ENCODE data around the gene TRMT1.

TRMT1 gene

GRCh38 chr19:13074378-13074777 is 42.2 kb downstream of the TRMT1 start:
- Histone ChIP-seq H3K27ac (replicated peaks) (no peak overlapping the region), H3K27me3 (ENCODE audit: insufficient read depth, poor library complexity, severe bottlenecking) (no peaks in the 10 kb centered on the region), H3K4me3 (replicated peaks; ENCODE audit: insufficient read depth, low read length) (no peak overlapping the region)
- TF ChIP-seq GABPA (IDR thresholded peaks at IDR 0.05; ENCODE audit: low read depth) (no peak), SPI1 (IDR thresholded peaks at IDR 0.05; ENCODE audit: borderline replicate concordance, low read depth) (no peak), POLR2AphosphoS5 (IDR thresholded peaks at IDR 0.05; ENCODE audit: low read depth) (no peak), CTCF (IDR thresholded peaks at IDR 0.05; ENCODE audit: insufficient read depth, low read length) (no peak)
- TF ChIP-seq, protein P1, sequence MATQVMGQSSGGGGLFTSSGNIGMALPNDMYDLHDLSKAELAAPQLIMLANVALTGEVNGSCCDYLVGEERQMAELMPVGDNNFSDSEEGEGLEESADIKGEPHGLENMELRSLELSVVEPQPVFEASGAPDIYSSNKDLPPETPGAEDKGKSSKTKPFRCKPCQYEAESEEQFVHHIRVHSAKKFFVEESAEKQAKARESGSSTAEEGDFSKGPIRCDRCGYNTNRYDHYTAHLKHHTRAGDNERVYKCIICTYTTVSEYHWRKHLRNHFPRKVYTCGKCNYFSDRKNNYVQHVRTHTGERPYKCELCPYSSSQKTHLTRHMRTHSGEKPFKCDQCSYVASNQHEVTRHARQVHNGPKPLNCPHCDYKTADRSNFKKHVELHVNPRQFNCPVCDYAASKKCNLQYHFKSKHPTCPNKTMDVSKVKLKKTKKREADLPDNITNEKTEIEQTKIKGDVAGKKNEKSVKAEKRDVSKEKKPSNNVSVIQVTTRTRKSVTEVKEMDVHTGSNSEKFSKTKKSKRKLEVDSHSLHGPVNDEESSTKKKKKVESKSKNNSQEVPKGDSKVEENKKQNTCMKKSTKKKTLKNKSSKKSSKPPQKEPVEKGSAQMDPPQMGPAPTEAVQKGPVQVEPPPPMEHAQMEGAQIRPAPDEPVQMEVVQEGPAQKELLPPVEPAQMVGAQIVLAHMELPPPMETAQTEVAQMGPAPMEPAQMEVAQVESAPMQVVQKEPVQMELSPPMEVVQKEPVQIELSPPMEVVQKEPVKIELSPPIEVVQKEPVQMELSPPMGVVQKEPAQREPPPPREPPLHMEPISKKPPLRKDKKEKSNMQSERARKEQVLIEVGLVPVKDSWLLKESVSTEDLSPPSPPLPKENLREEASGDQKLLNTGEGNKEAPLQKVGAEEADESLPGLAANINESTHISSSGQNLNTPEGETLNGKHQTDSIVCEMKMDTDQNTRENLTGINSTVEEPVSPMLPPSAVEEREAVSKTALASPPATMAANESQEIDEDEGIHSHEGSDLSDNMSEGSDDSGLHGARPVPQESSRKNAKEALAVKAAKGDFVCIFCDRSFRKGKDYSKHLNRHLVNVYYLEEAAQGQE (IDR thresholded peaks at IDR 0.05; ENCODE audit: insufficient replicate concordance, low read depth), result no peak
- no peak for DNase-seq (ENCODE audit: low read depth in 1 of 2, low spot score in 1 of 2)

- Histone ChIP-seq H3K27me3 (ENCODE audit: insufficient read depth, poor library complexity, severe bottlenecking) (no peaks in the 10 kb centered on the region), H3K4me3 (replicated peaks; ENCODE audit: insufficient read depth, low read length) (no peak overlapping the region), H3K27ac (replicated peaks) (no peak overlapping the region)
- TF ChIP-seq CTCF (IDR thresholded peaks at IDR 0.05; ENCODE audit: insufficient read depth, low read length) (no peak), GABPA (IDR thresholded peaks at IDR 0.05; ENCODE audit: low read depth) (no peak), POLR2AphosphoS5 (IDR thresholded peaks at IDR 0.05; ENCODE audit: low read depth) (no peak), SPI1 (IDR thresholded peaks at IDR 0.05; ENCODE audit: borderline replicate concordance, low read depth) (no peak)
- TF ChIP-seq, protein P1 (IDR thresholded peaks at IDR 0.05; ENCODE audit: insufficient replicate concordance, low read depth), result no peak
- DNase-seq (ENCODE audit: low read depth in 1 of 2, low spot score in 1 of 2), result no peak
Observed at GRCh38 chr19:13073263-13073662, 43.3 kb downstream of the TRMT1 start.

- DNase-seq (ENCODE audit: low read depth in 1 of 2, low spot score in 1 of 2), result no peak
- Histone ChIP-seq H3K27ac (replicated peaks) (no peak overlapping the region), H3K4me3 (replicated peaks; ENCODE audit: insufficient read depth, low read length) (no peak overlapping the region), H3K27me3 (ENCODE audit: insufficient read depth, poor library complexity, severe bottlenecking) (no peaks in the 10 kb centered on the region)
- TF ChIP-seq, protein P1 (IDR thresholded peaks at IDR 0.05; ENCODE audit: insufficient replicate concordance, low read depth), result no peak
- TF ChIP-seq POLR2AphosphoS5 (IDR thresholded peaks at IDR 0.05; ENCODE audit: low read depth) (no peak), SPI1 (IDR thresholded peaks at IDR 0.05; ENCODE audit: borderline replicate concordance, low read depth) (no peak), CTCF (IDR thresholded peaks at IDR 0.05; ENCODE audit: insufficient read depth, low read length) (no peak), GABPA (IDR thresholded peaks at IDR 0.05; ENCODE audit: low read depth) (no peak)
Observed at GRCh38 chr19:13072188-13072908, 44.2 kb downstream of the TRMT1 start.

Measured in HL-60 (cell line).